HepG2 (cell line): ENCODE data around the gene MAT2A. TPM values are rescaled to one million over a fixed set of nuclear protein-coding genes. Genes with fewer than 3 reads are reported as not detected.
A peak's percentile ranks its signal among the peaks of the same experiment; 100 is the strongest.

ENCODE experiments used
- AHR ChIP-seq: IDR thresholded peaks from 2 replicates; pipeline ENCODE4 v1.6.1; 2018; ENCODE audit warnings: missing genetic modification reagents, missing compliant biosample characterization
- EZH2 ChIP-seq: conservative IDR thresholded peaks from 2 replicates; pipeline ENCODE4 v1.6.1; 2012; ENCODE audit warnings: mild to moderate bottlenecking, low read depth, low read length, moderate library complexity
- POGK ChIP-seq: sonication (generic); formaldehyde crosslinking; conservative IDR thresholded peaks from 2 replicates; pipeline ENCODE4 v1.8.0; 2022; ENCODE audit warnings: mild to moderate bottlenecking, moderate library complexity, missing genetic modification reagents
- SYNCRIP ChIP-seq: fragments of 200-400 bp; formaldehyde crosslinking; IDR thresholded peaks from 2 replicates; pipeline ENCODE4 v1.6.1; 2018; ENCODE audit warnings: mild to moderate bottlenecking, low read depth, low read length; ENCODE audit not compliant: insufficient read depth
- TIGD3 ChIP-seq: sonication (generic); formaldehyde crosslinking; IDR thresholded peaks from 2 replicates; pipeline ENCODE4 v1.5.1; 2020; ENCODE audit warnings: mild to moderate bottlenecking, missing genetic modification reagents, borderline replicate concordance
- ZGPAT ChIP-seq: IDR thresholded peaks from 2 replicates; pipeline ENCODE4 v1.6.1; 2016; ENCODE audit warnings: mild to moderate bottlenecking
- ZNF12 ChIP-seq: sonication (generic); formaldehyde crosslinking; IDR thresholded peaks from 2 replicates; pipeline ENCODE4 v1.5.0; 2020; ENCODE audit warnings: missing genetic modification reagents
- ZNF280D ChIP-seq: sonication (generic); formaldehyde crosslinking; IDR thresholded peaks from 2 replicates; pipeline ENCODE4 v1.5.1; 2020; ENCODE audit warnings: mild to moderate bottlenecking, missing genetic modification reagents
- ZNF451 ChIP-seq: sonication (generic); formaldehyde crosslinking; IDR thresholded peaks from 2 replicates; pipeline ENCODE4 v1.5.0; 2020; ENCODE audit warnings: mild to moderate bottlenecking, missing genetic modification reagents
- ZNF546 ChIP-seq: sonication (generic); formaldehyde crosslinking; conservative IDR thresholded peaks from 2 replicates; pipeline ENCODE4 v1.8.1; 2023; ENCODE audit warnings: mild to moderate bottlenecking, missing genetic modification reagents
- ZNF564 ChIP-seq: sonication (generic); formaldehyde crosslinking; IDR thresholded peaks from 2 replicates; pipeline ENCODE4 v1.8.1; 2023; ENCODE audit warnings: mild to moderate bottlenecking, missing genetic modification reagents
- ZNF614 ChIP-seq: IDR thresholded peaks from 2 replicates; pipeline ENCODE4 v1.6.1; 2018; ENCODE audit warnings: missing biosample characterization, missing genetic modification reagents, inconsistent platforms, borderline replicate concordance
- ZNF772 ChIP-seq: sonication (generic); formaldehyde crosslinking; IDR thresholded peaks from 2 replicates; pipeline ENCODE4 v1.5.0; 2020; ENCODE audit warnings: mild to moderate bottlenecking, missing genetic modification reagents
- polyA plus RNA-seq, 8 experiments: library from polyadenylated mRNA; depleted of rRNA in 3 of 8; stranded (reverse) in 7 of 8; unstranded in 1 of 8; fragments of >200 nt; fragmentation: Illumina TruSeq in 4 of 8; extraction: Trizol in 4 of 8; gene quantifications; 2 replicates each; pipeline versions ENCODE4 v1.2.1 to v1.2.3, GENCODE V29; 2011 to 2016; ENCODE audit warnings: low read depth in 4 of 8, missing spikeins in 1 of 8, mixed read lengths in 1 of 8; ENCODE audit not compliant: insufficient read depth in 1 of 8
- total RNA-seq, 5 experiments: library from RNA; depleted of rRNA; stranded (reverse); fragments of >200 nt; fragmentation: Illumina TruSeq; extraction: Trizol; gene quantifications; 2 replicates each; pipeline ENCODE4 v1.2.3, GENCODE V29; 2016; ENCODE audit warnings: low read depth in 1 of 5
- TF ChIP-seq, protein P1 (sequence below): fragments of 450-650 bp; IDR thresholded peaks from 2 replicates; pipeline ENCODE4 v1.6.1; 2017; ENCODE audit warnings: mild to moderate bottlenecking
- TF ChIP-seq, protein P2 (sequence below): IDR thresholded peaks from 2 replicates; pipeline ENCODE4 v1.6.1; 2016; ENCODE audit warnings: low read depth, borderline replicate concordance
- TF ChIP-seq, protein P3 (sequence below): sonication (generic); formaldehyde crosslinking; IDR thresholded peaks from 2 replicates; pipeline ENCODE4 v1.5.0; 2020; ENCODE audit warnings: missing genetic modification reagents

The MAT2A gene
- total and polyA plus RNA-seq, 2 of the 13 experiments (the other 11 are each of a cell fraction or from before 2014, with no cell fraction given), result 155 to 331 TPM

DNA sequence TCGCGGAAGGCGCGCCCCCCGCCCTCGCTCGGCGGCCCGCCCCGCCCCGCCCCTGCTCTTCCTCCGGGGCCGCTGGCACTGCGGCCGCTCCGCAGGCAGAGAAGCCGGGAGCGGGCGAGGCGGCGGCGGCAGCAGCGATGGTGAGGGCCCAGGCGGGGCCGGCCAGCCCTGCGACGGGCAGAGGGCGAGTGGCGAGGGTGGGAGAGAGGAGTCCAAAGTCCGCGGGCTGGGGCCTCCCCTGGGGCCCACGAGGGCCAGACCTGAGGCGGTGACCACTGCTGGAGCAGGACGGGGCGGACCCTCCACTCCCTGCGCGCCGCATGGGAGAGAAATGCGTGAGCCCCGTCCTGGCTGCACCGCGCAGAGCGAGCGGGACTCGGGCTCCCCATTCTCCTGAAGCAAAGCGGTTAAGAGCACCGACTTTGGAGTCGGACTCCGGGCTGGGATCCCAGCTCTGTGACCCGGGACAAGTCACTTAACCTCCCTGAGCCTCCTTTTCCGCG lies 45.4 kb downstream of the MAT2A start, which contains the start of gene VAMP5 (continued):
- TF ChIP-seq ZNF564 (peak; percentile 93), ZNF614 (CRISPR knock-in tag) (peak; percentile 40; the same call in 1 of the 2 replicates), SYNCRIP (no peak), ZNF772 (CRISPR knock-in tag) (peak; percentile 91; the same call in 1 of the 2 replicates), POGK (CRISPR knock-in tag) (0 out of 2 replicates have a peak, but pooled peaks have one; percentile 25), ZNF546 (CRISPR knock-in tag) (peak; percentile 82; the same call in 1 of the 2 replicates), EZH2 (no peak), TIGD3 (CRISPR knock-in tag) (0 out of 2 replicates have a peak, but pooled peaks have one; percentile 68), ZGPAT (CRISPR knock-in tag) (peak; percentile 95), ZNF12 (CRISPR knock-in tag) (peak; percentile 48; the same call in 1 of the 2 replicates), ZNF451 (CRISPR knock-in tag) (0 out of 2 replicates have a peak, but pooled peaks have one; percentile 60), ZNF280D (CRISPR knock-in tag) (peak; percentile 93), AHR (no peak; the same call in 1 of the 2 replicates)
- TF ChIP-seq, protein P1, sequence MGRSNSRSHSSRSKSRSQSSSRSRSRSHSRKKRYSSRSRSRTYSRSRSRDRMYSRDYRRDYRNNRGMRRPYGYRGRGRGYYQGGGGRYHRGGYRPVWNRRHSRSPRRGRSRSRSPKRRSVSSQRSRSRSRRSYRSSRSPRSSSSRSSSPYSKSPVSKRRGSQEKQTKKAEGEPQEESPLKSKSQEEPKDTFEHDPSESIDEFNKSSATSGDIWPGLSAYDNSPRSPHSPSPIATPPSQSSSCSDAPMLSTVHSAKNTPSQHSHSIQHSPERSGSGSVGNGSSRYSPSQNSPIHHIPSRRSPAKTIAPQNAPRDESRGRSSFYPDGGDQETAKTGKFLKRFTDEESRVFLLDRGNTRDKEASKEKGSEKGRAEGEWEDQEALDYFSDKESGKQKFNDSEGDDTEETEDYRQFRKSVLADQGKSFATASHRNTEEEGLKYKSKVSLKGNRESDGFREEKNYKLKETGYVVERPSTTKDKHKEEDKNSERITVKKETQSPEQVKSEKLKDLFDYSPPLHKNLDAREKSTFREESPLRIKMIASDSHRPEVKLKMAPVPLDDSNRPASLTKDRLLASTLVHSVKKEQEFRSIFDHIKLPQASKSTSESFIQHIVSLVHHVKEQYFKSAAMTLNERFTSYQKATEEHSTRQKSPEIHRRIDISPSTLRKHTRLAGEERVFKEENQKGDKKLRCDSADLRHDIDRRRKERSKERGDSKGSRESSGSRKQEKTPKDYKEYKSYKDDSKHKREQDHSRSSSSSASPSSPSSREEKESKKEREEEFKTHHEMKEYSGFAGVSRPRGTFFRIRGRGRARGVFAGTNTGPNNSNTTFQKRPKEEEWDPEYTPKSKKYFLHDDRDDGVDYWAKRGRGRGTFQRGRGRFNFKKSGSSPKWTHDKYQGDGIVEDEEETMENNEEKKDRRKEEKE, result no peak
- TF ChIP-seq, protein P2, sequence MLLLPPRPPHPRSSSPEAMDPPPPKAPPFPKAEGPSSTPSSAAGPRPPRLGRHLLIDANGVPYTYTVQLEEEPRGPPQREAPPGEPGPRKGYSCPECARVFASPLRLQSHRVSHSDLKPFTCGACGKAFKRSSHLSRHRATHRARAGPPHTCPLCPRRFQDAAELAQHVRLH, result 0 out of 2 replicates have a peak, but pooled peaks have one; percentile 52
- TF ChIP-seq, protein P3, sequence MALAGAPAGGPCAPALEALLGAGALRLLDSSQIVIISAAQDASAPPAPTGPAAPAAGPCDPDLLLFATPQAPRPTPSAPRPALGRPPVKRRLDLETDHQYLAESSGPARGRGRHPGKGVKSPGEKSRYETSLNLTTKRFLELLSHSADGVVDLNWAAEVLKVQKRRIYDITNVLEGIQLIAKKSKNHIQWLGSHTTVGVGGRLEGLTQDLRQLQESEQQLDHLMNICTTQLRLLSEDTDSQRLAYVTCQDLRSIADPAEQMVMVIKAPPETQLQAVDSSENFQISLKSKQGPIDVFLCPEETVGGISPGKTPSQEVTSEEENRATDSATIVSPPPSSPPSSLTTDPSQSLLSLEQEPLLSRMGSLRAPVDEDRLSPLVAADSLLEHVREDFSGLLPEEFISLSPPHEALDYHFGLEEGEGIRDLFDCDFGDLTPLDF (CRISPR knock-in tag), result peak; percentile 52; the same call in 1 of the 2 replicates
